HG03460 (cell line): Measurements from ENCODE around the gene GMNC.

Source experiments
- ATAC-seq: cut with Tn5 transposase; IDR thresholded peaks from one replicate; pipeline ENCODE4 v1.9.1; 2021; ENCODE audit not compliant: unreplicated experiment

GMNC gene

DNA sequence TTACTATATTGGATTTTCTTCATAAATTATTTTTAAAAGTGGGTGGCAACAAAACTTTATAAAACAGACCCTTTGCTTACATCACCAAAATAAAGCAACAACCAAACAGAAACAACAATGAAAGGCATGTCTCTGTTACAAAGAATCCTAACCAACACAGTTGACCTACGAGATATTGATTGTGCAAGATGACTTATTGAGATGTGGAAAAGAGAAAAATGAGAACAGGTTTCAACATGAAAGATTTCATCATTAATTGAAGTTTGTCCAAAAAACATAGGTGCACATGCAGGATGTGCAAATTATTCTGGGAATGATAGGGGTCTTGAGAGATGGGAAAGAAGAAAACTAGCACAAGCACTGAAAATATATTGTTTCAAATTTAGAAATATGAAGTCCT, 9.0 kb downstream of the GMNC start:
- no peak for ATAC-seq

DNA sequence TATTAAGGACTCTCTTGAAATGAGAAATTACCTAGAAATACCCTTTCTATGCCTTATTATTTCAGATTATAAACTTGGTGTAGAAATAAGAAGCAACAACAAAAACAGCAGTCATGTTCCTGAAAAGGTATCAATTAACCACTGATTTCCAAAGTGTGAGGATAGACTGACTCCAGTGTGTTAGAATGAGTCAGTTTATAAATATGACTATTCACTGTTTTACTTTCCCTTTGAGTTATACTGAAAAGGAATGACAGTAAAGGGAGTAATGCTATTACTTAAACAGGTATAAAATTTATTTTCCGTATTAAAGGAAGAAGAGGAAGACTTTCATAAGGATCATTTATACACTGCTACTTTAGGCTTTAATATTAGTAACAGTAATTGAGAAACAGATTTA, 12.9 kb downstream of the GMNC start:
- ATAC-seq: no peak

DNA sequence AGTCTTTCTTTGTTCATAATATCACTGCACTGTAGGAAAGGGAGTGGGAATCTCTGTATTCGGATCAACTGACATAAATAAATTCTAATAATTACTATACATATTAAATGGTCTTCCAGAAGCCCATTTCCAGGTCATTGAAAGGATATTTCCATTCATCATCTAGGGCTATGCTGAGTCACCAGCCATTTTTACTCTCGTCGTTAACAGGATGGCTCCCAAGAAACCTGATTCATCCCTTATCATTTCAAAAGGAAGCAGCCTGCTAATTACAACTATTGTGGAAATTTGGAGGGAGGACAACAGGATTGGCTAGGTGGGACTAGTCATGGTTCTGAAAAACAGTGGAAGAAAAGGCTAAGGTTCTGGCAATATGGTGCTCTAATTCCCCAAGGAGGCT, 13.6 kb downstream of the GMNC start:
- ATAC-seq: no peak

DNA sequence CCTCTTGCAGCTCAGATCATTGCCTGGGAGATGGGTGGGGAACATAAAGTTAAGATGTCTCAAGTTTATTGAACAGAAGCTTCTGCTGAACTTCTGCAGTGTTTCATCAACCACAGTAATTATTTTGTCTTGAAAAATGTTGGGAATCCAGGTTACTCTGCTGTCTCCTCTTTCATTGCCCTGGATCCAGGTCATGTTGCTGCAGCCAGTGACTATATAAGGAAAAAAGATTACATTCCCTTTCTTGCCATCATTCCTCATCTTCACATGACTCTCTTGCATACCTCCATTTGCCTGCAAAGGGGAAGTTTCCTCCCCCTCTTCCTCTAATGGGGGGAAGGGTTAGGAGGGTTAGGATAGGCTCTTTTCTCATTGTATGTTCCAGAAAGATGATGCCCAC, 15.1 kb downstream of the GMNC start:
- no peak for ATAC-seq

DNA sequence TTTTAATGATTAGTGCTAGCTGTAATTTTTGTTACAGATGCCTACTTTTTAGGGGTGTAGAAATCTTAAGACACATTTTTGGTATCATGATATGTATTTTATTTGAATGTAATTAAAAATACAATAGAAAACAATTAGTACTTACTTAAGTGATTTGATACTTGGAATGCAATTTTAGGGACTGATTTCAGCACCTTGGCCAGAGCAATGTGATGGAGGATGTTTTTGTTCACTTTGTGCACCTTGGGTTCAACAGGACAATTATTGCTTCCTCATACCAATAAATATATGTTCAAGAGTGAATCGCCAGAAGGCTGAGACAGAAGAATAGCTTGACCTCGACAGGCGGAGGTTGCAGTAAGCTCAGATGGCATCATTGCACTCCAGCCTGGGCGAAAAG, 22.3 kb downstream of the GMNC start:
- ATAC-seq: no peak

GRCh38 chr3:190831225-190831624, 31.3 kb downstream of the GMNC start:
- no peak for ATAC-seq

DNA sequence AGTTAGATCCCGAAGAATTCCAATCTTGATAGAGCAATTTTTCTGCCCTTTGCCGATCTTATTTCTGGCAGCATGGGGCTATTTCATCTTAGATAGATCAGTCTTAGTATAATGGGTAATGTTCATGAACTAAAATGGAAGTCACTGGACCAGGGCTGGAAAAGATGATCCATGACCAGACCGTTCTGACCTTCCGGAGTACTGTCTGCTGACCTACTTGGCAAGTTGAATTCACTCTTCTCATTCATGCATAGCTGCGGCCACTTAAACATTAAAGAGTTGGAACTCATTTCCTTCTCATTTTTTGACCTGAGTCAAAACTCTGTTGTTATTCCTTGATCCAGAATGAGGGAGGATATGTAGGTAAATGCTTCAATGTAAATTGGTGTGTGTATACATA, 32.5 kb downstream of the GMNC start:
- ATAC-seq: no peak

- no peak for ATAC-seq
Measured at GRCh38 chr3:190826018-190826417, 36.5 kb downstream of the GMNC start.

GRCh38 chr3:190825386-190826016, 37.0 kb downstream of the GMNC start:
- no peak for ATAC-seq

GRCh38 chr3:190811775-190812480, 50.6 kb downstream of the GMNC start:
- peak; percentile 78 for ATAC-seq

- no peak for ATAC-seq
Measured at GRCh38 chr3:190810957-190811356, 51.5 kb downstream of the GMNC start.

DNA sequence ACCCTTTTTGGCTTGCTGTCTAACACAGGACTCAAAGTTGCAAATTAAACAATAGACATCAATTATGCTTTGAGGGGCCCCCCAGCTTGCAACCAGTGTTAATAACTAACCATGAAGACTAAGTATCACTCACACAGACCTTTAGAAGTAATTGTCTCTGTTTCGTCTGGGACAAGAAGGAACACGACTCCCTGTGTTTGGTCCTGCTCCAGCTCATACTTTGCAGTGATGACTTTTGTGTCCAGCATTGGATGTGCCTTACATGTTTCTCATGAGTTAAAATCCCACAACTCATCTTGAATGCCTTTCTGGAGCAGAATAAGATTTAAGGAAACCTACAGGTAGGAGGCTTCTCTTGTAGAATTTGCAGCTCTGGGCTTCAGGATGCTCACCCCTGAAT, 53.1 kb downstream of the GMNC start:
- ATAC-seq: no peak

DNA sequence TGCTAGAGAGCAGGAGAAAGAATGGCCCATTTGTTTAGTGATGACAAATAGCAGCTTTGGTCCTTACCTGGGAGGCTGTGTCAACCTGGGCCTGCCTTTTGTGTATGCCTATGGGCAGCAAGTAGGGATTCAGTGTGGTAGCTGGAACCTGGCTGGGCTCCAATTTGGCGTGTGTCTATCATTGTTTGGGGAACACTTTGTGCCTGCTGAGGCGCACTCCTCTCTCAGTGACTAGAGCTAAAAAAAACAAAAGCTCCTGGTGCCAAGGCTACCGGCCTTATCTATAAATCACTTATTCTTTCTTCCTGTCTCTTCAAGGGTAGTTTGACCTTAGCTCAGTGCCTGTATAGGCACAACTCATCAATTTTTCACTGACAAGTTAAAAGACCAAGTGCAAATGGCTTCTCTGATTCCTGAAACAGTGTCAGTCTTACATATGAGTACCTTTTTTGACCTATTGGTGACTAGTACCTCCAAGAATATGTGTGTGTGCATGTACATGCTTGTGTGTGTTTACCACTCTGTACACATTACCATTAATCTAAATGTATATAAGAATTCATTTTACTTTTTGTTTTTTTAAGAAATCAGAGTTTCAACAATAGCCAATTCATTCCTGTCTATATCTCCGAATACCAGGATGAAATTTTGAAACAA, 54.6 kb downstream of the GMNC start:
- ATAC-seq: no peak
